Spleen (tissue), 11 donors: ENCODE data around the gene ANXA8. TPM values are rescaled to one million over a fixed set of nuclear protein-coding genes. Genes with fewer than 3 reads are reported as not detected.
"Not testable (repeated sequence)": the region's sequence is repeated elsewhere in the genome, so short reads cannot be mapped to it uniquely, and the experiment has no call there.

Source experiments
- DNase-seq: peaks from one replicate; pipeline ENCODE4 v3.0.0-alpha.2; 2020
- H3K27ac ChIP-seq, 8 donors: fragments of 200-600 bp; sonication (generic) in 7 of 8; 1 replicate in 4 of 8; 2 replicates in 4 of 8; pipeline versions ENCODE4 v1.5.0 to v1.8.0; 2016 to 2021; ENCODE audit warnings: inconsistent platforms in 4 of 8, mild to moderate bottlenecking in 4 of 8, moderate library complexity in 1 of 8
- H3K27me3 ChIP-seq, 7 donors: fragments of 200-600 bp; sonication (generic) in 6 of 7; replicated peaks in 1 of 7; 1 replicate in 4 of 7; 2 replicates in 3 of 7; pipeline versions ENCODE4 v1.5.0 to v1.8.0; 2016 to 2021; ENCODE audit warnings: inconsistent platforms in 3 of 7, mild to moderate bottlenecking in 1 of 7
- H3K36me3 ChIP-seq, 6 donors: fragments of 200-600 bp; sonication (generic) in 5 of 6; 1 replicate in 4 of 6; 2 replicates in 2 of 6; pipeline versions ENCODE4 v1.5.0 to v1.8.0; 2016 to 2021; ENCODE audit warnings: inconsistent platforms in 2 of 6
- H3K4me1 ChIP-seq, 6 donors: fragments of 200-600 bp; sonication (generic) in 5 of 6; 1 replicate in 3 of 6; 2 replicates in 3 of 6; pipeline versions ENCODE4 v1.5.0 to v1.8.0; 2016 to 2021; ENCODE audit warnings: inconsistent platforms in 3 of 6
- H3K4me3 ChIP-seq, 8 donors: fragments of 200-600 bp; sonication (generic) in 7 of 8; 1 replicate in 4 of 8; 2 replicates in 4 of 8; pipeline versions ENCODE4 v1.5.0 to v1.8.0; 2016 to 2021; ENCODE audit warnings: inconsistent platforms in 4 of 8, mild to moderate bottlenecking in 4 of 8, moderate library complexity in 2 of 8
- H3K9me3 ChIP-seq, 8 donors: fragments of 200-600 bp; sonication (generic) in 7 of 8; 1 replicate in 4 of 8; 2 replicates in 4 of 8; pipeline versions ENCODE4 v1.5.0 to v1.8.0; 2016 to 2021; ENCODE audit warnings: inconsistent platforms in 4 of 8
- WGBS, 5 donors: extraction: QIAGEN DNeasy Blood & Tissue Kit in 3 of 5; methylation state at CpG; one replicate each; pipeline versions ENCODE4 v1.1.5 to v1.1.7; 2013 to 2018; 5-methylcytosine and 5-hydroxymethylcytosine counted together
- intact Hi-C: fragments of 100-400 bp; cut with DNase I; formaldehyde crosslinking; loops from one replicate; pipeline ENCODE4 v1.15.0; 2023; ENCODE audit warnings: low total_unique reads
- polyA plus RNA-seq, 3 donors: library from polyadenylated mRNA; stranded (reverse); fragments of 200-250 nt; gene quantifications; one replicate each; pipeline ENCODE4 v1.2.1, GENCODE V29; 2013
- total RNA-seq, 7 donors: library from RNA; depleted of rRNA in 3 of 7; stranded (reverse); fragments of >200 nt in 3 of 7; fragmentation: NEBNext Ultra II Directional in 4 of 7; extraction: Animal tissue kit (Norgen Biotek cat#: 25700) in 4 of 7; gene quantifications; one replicate each; pipeline versions ENCODE4 v1.1.0 to v1.2.1, GENCODE V29; 2016 to 2021
- donor health status: healthy with polysubstance abuse.
- donor health status: DM: no; HTN: no; CAD: no; lungs with moderate emphysema.
- donor health status: DM: no; HTN: no; CAD: no.
- donor health status: Bipolar disorder and iron deficiency.
- donor health status: healthy.
- donor health status: DM: no; HTN: no; CAD: no.
- donor health status: DM: yes; HTN: yes; CAD: no.

ANXA8 gene
- total and polyA plus RNA-seq, 10 donors: 0.04 to 0.32 (median 0.20) TPM; not detected in 6

DNA sequence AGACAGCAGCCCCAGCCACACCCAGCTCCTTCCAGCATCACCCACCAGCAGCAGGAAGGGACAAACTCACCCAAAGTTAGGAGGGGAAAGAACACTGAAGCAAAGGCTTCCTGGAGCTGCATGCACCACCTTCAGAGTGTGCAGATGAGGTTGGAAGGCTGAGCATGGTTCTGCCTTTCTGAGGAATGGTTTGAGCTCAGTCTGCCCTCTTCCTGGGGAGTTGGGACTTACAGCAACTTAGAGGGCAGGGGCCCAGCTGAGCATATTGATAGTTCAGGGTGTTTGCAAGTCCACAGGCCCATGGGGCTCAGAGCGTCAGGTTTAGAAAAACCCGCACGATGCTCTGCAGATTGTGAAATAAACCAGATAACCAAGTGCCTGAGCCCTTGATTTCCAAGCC lies 3.8 kb downstream of the ANXA8 start:
- H3K27ac ChIP-seq, H3K4me3 ChIP-seq, H3K36me3 ChIP-seq, H3K27me3 ChIP-seq, H3K4me1 ChIP-seq, intact Hi-C loops, DNase-seq, H3K9me3 ChIP-seq: not testable (repeated sequence)
- no CpG with 5 or more reads among the region's 3 CpGs for WGBS, 5 donors

DNA sequence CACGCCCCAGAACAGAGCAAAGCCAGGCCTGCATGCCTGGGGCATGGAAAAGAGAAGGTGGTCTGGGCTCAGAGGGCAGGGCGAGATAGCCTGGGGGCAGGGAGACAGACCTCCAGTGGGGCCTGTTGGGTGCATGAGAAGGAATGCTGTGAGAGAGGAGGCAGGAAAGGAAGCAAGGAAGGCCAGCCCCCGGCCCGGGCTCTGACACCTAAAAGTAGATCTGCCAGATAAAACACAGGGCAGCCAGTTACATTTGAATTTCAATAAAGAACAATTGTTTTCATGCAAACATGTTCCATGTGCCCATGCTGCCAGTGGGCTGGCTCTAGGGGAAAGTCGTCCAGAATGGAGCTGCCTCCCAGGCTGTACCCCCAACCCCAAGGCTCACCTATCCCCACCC lies 5.8 kb downstream of the ANXA8 start:
- intact Hi-C loops, H3K4me3 ChIP-seq, H3K36me3 ChIP-seq, DNase-seq, H3K4me1 ChIP-seq, H3K27ac ChIP-seq, H3K9me3 ChIP-seq, H3K27me3 ChIP-seq: not testable (repeated sequence)
- WGBS, 5 donors: 67 to 80% (median 72%) methylated on average over 3 of the region's 5 CpGs

DNA sequence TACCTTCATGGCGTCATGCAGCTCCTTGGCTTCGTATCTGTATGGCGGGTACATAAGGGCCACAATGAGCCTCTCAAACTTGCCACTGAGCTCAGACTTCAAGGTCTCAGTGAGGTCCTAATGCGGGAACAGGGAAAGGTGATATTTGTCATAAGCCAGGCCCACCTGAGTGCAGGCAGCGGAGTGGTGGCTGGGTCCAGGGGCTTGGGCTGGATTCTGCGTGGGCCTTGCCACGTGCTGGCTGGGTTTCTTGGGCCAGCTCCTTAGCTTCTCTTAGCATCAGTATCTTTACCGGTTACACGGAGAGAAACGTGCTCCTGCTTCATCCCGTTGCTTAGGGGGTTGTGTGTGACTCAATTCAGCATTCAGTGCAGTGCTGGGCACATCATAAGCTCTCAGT lies 6.8 kb downstream of the ANXA8 start:
- 91 to 100% (median 95%) methylated on average over 1 to 10 of the region's 11 CpGs; no CpG with 5 or more reads in 1 of the 5 donors for WGBS, 5 donors
- H3K4me1 ChIP-seq, DNase-seq, H3K27ac ChIP-seq, H3K27me3 ChIP-seq, H3K9me3 ChIP-seq, H3K4me3 ChIP-seq, intact Hi-C loops, H3K36me3 ChIP-seq: not testable (repeated sequence)

DNA sequence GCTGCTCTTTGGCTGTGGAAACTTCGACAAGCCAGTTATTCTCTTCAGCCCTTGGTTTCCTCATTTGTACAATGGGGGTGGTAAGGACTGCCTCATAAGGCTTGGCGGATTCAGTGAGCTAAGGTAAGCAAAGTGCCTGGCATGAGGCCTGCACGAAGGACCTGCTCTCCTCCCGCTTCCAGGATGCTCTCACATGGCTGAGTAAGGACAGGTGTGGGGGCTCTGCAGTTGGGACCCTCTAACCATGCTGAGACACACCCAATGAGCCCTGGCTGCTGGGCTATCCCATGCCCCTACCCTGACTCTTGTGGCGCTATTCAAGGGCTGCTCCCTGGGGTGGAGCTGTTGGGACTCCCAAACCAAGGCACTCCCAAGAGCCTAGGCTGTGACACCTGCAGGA lies 8.8 kb downstream of the ANXA8 start:
- intact Hi-C loops: not testable (repeated sequence)
- WGBS, 5 donors: 77 to 89% (median 80%) methylated on average over 1 to 5 of the region's 5 CpGs

DNA sequence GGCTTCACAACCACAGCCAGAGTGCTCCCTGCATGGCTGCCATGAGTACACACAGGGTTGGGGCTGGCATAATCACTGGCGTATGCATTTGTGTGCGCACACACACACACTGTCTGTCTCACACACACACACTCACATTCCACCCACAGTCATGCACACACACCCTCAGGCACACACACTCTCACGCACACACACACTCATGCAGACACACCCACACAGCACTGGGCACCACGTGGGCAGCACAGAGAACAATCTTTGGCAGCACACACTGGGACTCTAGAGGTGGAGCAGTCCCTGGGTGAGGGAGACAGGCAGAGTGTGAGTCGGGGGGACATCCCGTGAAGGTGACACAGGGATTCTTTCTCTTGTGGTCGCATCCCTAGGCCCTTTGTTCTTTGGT lies 10.4 kb downstream of the ANXA8 start:
- intact Hi-C loops, H3K36me3 ChIP-seq, H3K4me3 ChIP-seq, H3K27ac ChIP-seq, DNase-seq, H3K27me3 ChIP-seq, H3K4me1 ChIP-seq, H3K9me3 ChIP-seq: not testable (repeated sequence)
- no CpG with 5 or more reads among the region's 7 CpGs for WGBS, 5 donors

More for the DNA sequence above, 8.8 kb downstream of the ANXA8 start:
- not testable (repeated sequence) for H3K36me3 ChIP-seq, H3K4me1 ChIP-seq, H3K9me3 ChIP-seq, H3K27me3 ChIP-seq, H3K27ac ChIP-seq, DNase-seq, H3K4me3 ChIP-seq

DNA sequence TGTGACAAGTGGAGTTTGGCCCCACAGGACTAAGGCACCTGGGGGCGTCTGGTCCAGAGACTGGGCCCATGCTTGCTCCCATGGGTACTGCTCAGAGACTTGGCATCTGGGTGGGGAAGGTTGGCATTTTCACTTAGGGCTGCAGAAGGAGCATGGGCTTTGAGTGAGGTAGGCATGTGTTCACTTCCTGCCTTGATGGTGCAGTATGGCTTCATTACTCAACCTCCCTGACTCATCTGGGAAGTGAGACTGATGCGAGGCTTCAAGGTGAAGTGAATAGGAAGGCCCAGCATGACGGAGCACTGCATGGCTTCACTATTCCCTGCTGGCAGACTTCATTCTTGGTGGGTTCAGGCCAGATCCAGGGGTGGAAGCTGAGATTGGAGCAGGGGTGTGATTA lies 11.3 kb downstream of the ANXA8 start:
- H3K27ac ChIP-seq, H3K36me3 ChIP-seq, H3K4me3 ChIP-seq, H3K27me3 ChIP-seq, H3K4me1 ChIP-seq, DNase-seq, intact Hi-C loops, H3K9me3 ChIP-seq: not testable (repeated sequence)
- 60 to 100% (median 88%) methylated on average over 1 of the region's 3 CpGs; no CpG with 5 or more reads in 1 of the 5 donors for WGBS, 5 donors

DNA sequence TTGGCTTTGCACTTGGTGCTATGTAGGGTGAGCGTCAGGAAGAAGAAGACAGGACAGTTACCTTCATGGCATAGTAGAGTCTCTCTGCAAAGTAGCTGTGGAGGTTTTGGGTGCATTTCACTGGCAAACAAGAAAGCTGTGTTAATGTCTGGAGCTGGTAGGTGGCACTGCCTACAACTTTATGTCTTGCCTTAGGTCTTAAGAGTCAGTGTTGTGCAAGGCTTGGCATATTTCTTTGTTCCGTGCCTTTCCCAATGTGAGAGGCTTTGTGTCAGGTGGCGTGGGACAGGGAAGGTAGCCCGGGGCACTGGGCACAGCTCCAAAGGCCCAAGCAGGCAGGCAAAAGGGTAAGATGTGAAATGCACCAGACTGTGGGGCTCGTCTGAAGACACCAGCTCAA lies 11.8 kb downstream of the ANXA8 start:
- WGBS, 5 donors: no CpG with 5 or more reads among the region's 5 CpGs
- H3K27ac ChIP-seq, DNase-seq, H3K27me3 ChIP-seq, H3K4me1 ChIP-seq, H3K36me3 ChIP-seq, intact Hi-C loops, H3K4me3 ChIP-seq, H3K9me3 ChIP-seq: not testable (repeated sequence)

DNA sequence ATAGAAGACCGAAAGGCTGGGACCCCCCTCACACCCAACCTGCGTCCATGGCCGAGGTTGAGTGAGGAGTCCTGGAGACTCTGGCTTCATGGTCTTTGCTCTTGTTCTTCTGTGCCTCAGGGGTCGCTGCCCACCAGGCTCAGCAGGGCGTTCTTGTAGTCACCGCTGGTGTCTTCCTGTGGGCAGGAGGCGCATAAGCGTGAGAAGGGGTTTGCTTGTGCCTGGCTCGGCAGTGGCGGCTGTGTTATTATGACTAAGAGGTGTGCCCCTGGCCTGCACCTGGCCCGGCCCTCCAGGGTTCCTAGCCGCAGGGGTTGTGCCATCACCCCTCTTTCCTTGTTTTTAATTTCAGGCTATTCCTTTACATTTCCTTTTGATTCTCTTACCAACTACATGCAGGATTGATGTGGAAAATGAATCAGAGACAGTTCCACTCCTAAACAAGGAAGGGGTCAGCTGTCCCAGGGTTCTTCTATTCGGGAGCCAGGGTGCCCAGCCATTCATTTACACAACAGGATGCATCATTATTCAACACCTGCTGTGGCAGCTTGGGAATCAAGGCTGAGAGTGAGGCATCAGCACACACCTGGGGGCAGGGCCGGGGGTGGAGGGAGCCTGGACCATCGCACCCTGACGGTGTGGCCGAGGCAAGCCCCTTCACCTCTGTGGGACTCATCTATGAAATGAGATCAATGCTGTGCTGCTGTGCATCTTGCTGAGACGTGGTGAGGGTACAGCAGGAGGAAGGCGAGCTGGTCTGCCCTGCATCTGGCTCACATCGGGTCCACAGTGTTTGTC lies 15.0 kb downstream of the ANXA8 start:
- WGBS, 5 donors: 78 to 91% (median 87%) methylated on average over 4 to 15 of the region's 20 CpGs

DNA sequence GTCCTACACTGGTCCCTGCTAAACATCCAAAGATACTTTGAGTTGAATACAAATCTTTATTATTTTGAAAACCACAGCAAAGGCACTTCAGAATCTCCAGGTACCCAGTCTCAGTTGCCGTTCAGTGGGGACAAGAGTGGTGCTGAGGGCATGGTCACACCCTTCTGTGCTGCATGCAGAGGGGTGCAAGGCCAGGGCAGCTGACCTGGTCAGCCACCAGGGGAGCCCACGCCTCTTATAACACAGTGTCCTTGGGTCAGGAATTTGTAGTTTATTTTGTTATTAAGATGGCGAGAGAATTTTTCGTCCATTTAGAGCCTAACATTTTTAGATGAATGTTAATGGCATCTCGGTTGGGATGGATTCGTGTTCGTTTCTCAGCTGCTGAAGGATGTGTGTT lies 16.0 kb downstream of the ANXA8 start:
- H3K4me3 ChIP-seq, H3K36me3 ChIP-seq, intact Hi-C loops, DNase-seq, H3K4me1 ChIP-seq, H3K27ac ChIP-seq, H3K27me3 ChIP-seq, H3K9me3 ChIP-seq: not testable (repeated sequence)
- 83 to 95% (median 90%) methylated on average over 3 to 5 of the region's 7 CpGs for WGBS, 5 donors

More for the DNA sequence above, 15.0 kb downstream of the ANXA8 start:
- DNase-seq, intact Hi-C loops, H3K27ac ChIP-seq, H3K4me3 ChIP-seq, H3K27me3 ChIP-seq, H3K4me1 ChIP-seq, H3K9me3 ChIP-seq, H3K36me3 ChIP-seq: not testable (repeated sequence)

DNA sequence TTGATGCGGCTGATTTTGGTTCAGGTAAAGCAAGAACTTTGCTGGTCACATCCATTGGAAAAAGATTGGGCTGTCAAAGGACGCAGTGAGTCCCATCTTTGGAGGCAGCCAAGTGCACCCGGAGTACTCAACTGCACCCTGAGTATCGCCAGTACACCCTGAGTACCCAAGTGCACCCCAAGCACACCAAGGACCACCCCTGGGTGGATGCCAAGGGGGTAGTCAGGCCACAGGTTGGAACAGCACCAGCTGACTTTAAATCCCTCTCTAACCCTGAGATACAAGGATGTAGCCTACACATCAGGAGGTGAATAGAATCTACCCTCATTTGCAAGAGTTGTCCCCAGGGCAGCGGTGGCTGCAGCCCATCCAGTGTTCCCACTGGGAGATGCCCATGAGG lies 16.5 kb downstream of the ANXA8 start:
- H3K9me3 ChIP-seq, H3K36me3 ChIP-seq, DNase-seq, intact Hi-C loops, H3K27me3 ChIP-seq, H3K4me1 ChIP-seq, H3K4me3 ChIP-seq, H3K27ac ChIP-seq: not testable (repeated sequence)
- WGBS, 5 donors: 91 to 100% (median 98%) methylated on average over 4 to 5 of the region's 5 CpGs

DNA sequence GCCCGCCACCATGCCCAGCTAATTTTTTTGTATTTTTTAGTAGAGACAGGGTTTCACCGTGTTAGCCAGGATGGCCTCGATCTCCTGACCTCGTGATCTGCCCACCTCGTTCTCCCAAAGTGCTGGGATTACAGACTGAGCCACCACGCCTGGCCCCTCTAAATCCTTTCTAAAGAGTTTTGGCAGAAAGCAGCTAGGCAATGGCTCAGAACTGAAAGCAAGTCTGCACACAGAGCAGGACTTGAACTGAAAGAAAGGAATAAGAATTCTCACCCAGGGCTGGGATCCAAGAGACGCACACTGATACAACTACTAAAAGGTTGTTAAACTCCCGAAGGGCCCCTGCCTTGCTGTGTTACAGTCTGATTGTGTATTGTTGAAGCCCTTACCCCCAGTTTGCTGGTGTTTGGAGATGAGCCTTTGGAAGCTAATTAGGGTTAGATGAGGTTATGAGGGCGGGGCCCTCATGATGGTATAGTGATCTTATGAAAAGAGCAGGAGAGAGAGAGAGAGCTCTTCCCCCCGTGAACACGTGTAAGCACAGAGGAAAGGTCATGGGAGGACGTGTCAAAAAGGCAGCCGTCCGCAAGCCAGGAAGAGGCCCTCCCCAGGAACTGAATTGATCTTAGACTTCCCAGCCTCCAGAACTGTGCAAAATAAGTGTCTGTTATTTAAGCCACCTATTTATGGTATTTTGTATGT lies 18.5 kb downstream of the ANXA8 start:
- H3K4me3 ChIP-seq, H3K27ac ChIP-seq, H3K9me3 ChIP-seq, H3K27me3 ChIP-seq, H3K36me3 ChIP-seq, DNase-seq, H3K4me1 ChIP-seq, intact Hi-C loops: not testable (repeated sequence)
- WGBS, 5 donors: 73 to 82% (median 78%) methylated on average over 9 to 14 of the region's 14 CpGs
